Stimulated activated CD8-positive, alpha-beta memory T cell treated with anti-CD3 and anti-CD28 coated beads, Interleukin-2, amount 100 ng/mL, for 1 hour (primary cell): Measurements from ENCODE around the gene TM9SF4.

Experiments used
- DNase-seq, 2 donors: peaks; one replicate each; pipeline ENCODE4 v3.0.0-alpha.2; 2020; ENCODE audit warnings: low read depth in 2 of 2

TM9SF4 gene, protein sequence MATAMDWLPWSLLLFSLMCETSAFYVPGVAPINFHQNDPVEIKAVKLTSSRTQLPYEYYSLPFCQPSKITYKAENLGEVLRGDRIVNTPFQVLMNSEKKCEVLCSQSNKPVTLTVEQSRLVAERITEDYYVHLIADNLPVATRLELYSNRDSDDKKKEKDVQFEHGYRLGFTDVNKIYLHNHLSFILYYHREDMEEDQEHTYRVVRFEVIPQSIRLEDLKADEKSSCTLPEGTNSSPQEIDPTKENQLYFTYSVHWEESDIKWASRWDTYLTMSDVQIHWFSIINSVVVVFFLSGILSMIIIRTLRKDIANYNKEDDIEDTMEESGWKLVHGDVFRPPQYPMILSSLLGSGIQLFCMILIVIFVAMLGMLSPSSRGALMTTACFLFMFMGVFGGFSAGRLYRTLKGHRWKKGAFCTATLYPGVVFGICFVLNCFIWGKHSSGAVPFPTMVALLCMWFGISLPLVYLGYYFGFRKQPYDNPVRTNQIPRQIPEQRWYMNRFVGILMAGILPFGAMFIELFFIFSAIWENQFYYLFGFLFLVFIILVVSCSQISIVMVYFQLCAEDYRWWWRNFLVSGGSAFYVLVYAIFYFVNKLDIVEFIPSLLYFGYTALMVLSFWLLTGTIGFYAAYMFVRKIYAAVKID

GRCh38 chr20:32109392-32110172 lies at the start of gene TM9SF4:
Gene TM9SF4, plus strand, starts transcription at chr20:32109714. Its CDS starts 27 bp downstream, at chr20:32109741.
- DNase-seq, result peak; percentile 74 to 81

DNA sequence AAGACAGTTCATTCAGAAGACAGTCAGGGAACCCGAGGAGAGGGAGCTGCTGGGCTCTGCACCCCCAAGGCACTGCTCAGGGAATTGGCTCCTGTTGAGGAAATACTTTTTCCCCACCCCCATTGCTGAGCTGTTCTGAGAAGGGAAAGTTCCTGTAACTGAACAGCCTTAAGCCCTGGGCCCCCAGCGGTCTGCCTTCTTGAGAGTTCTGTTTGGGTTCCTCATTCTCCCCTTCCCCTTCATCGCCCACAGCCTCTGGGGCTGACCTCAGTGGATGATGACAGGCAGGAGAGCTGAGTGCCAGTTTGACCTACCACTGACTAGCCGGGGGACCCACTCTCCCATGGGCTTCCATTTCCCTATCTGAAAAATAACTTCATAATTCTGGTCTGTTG lies 46.7 kb upstream of the TM9SF4 start:
- no peak for DNase-seq

GRCh38 chr20:32063695-32064094 lies 45.8 kb upstream of the TM9SF4 start:
- no peak for DNase-seq

- DNase-seq, result no peak
Observed at GRCh38 chr20:32064667-32065066, 44.8 kb upstream of the TM9SF4 start.

DNA sequence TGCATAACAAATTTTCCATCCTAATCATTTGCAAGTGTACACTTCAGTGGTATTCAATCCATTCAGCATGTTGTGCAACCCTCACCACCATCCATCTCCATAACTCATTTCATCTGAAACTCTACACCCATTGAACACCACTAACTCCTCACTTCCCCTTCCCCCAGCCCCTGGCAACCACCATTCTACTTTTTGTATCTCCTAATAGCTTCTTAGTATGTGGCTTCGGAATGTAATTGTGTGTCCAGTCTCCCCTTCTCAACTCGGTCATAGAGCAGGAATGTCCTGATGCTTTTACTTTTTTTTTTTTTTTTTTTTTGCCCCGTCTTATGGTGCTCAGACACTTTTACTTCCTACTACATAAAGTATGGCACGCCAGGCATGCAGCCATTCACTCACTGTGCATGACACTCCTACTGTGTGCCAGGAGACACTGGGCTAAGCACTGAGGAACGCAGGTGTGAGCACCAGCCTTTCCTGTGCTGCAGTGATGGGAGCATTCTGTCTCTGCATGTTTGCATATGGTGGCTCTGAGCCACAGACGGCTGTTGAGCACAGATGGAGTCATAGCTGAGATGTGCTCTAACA lies 42.2 kb upstream of the TM9SF4 start:
- no peak for DNase-seq

- DNase-seq, result no peak
Observed at GRCh38 chr20:32068174-32068573, 41.3 kb upstream of the TM9SF4 start.

GRCh38 chr20:32069711-32070110 lies 39.8 kb upstream of the TM9SF4 start:
- no peak for DNase-seq

DNA sequence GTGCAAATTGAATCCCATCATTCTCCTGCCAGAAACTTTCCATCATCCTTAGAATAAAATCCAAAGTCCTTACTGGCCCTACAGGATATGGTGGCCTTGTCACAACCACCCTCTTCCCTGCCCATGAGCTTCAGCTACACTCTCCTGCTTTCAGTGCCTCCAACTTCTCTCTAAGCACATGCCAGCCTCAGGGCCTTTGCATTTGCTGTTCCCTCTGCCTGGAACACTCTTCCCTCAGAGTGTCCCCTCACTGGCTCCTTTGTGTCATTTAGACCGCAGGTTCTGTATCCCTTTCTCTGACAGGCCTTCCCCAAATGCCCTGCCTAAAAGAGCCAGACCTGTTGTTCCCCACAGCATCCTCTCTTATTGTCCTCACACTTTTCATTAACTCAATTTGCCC lies 39.2 kb upstream of the TM9SF4 start:
- DNase-seq, result no peak

- no peak for DNase-seq
Observed at GRCh38 chr20:32070690-32071213, 38.8 kb upstream of the TM9SF4 start.

DNA sequence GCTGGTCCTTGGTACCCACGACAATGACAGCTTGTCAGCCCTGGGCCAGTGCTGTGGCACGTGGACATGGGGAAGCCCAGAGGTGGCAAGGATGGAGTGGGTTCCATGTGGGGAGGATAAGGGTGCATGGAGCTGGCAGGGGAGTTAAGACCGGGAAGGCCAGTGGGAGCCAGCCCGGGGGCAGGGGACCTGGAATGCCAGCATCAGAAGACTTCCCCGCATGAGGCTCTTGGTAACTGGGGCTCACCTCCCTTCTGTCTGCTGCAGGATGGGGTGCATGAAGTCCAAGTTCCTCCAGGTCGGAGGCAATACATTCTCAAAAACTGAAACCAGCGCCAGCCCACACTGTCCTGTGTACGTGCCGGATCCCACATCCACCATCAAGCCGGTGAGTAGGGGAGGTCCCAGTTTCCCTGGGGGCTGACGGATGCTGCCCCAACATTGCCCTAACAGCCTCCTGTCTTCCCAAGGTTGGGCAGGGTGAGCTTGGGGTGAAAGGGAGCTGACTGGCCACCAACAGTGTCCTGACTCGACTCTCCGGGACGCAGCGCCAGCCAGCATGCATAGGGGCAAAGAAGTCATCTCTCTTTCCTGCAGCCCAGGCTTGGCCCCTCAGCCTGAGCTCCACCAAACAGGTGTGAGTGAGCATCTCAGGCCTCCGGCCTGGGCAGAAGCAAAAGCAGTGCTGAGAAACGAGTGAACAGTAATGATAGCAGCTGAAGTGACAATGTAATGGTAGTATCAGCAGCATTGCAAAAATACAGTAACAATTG lies 37.9 kb upstream of the TM9SF4 start:
- no peak for DNase-seq

DNA sequence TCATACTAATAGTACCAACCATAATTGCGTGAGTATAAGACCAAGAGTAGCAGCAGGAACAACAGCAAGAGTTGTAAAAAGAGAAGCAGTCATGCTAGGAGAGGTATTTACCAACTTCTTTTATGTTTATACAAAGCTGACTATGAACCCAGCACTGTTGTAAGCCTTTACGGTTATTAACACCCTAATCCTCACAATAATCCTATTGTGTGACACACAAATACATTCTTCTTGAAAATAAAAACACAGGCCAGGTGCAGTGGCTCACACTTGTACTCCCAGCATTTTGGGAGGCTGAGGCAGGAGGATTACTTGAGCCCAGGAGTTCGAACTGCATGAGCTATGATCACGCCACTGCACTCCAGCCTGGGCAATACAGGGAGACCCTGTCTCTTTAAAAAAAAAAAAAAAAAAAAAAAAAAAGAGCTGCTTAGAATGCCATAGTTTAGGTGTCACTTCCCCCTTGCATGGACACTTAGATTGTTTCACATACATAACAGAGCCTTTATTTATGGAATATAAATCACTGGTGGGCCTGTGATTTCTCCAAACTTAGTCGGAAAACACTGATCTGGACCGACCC lies 37.3 kb upstream of the TM9SF4 start:
- DNase-seq, result no peak

- no peak for DNase-seq
Observed at GRCh38 chr20:32075534-32075933, 34.0 kb upstream of the TM9SF4 start.

- no peak for DNase-seq
Observed at GRCh38 chr20:32077190-32077589, 32.3 kb upstream of the TM9SF4 start.

GRCh38 chr20:32078322-32078721 lies 31.2 kb upstream of the TM9SF4 start:
- DNase-seq, result no peak

- DNase-seq, result no peak
Observed at GRCh38 chr20:32078791-32079190, 30.7 kb upstream of the TM9SF4 start.

GRCh38 chr20:32079655-32080109 lies 29.8 kb upstream of the TM9SF4 start:
- no peak for DNase-seq

GRCh38 chr20:32080783-32081182 lies 28.7 kb upstream of the TM9SF4 start:
- DNase-seq, result no peak

- no peak for DNase-seq
Observed at GRCh38 chr20:32083469-32083868, 26.0 kb upstream of the TM9SF4 start.

DNA sequence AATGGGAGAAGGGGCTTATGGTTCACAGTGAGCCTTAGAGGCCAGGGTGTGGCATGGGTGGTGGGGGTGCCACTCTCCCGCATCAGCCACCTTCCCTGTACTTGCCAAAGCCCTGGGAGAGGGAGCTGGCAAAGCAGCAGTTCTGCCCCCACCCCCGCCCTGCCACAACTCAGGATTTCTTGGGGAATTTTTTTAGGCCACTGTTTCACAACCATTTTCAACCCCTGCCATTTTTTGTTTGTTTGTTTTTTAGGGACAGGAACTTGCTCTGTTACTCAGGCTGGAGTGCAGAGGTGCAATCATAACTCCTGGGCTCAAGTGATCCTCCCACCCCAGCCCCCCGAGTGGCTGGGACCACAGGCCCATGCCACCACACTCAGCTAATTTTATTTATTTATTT lies 22.4 kb upstream of the TM9SF4 start:
- no peak for DNase-seq

DNA sequence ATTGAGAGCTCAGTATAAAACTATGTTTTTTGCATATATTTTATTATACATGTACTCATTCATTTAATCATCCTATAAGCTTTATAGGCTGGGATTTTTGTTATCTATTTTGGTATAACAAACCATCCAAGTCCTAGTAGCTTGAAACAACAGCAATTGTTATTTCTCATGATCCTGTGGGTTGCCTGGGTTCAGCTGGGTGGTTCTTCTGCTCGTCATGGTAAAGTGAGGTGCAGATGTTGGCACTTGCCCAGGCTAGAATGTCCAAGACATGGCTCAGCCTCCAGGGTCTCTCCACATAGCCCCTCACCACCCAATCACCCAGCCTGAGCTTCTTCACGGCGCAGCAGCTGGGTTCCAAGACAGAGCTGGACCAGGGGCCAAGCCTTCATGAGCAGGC lies 20.8 kb upstream of the TM9SF4 start:
- DNase-seq, result no peak
